ENCODE measurements around the gene PNPLA7.
A peak's percentile ranks its signal among the peaks of the same experiment; 100 is the strongest.

DNA sequence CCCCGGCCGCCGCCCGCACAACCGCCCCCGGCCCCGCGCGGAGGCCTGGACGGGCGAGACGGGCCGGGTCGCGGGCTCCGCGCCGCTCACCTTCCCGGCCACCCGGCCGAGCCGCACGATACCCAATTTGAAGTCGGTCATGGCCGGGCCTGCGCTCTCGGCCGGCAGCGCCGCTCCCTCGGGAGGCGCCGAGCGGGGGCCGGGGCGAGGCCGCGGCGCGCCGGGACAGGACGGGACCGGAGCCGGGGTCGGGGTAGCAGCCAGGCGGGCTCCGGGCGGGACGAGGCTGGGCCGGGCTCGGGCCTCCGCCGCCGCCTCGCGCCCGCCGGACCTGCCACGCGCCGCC is 39.9 kb upstream of the PNPLA7 start:
- peak in 1 of 4 experiments; percentile 8 for TF ChIP-seq CTCF (IDR thresholded peaks at IDR 0.05)
- no peak for TF ChIP-seq POLR2A (IDR thresholded peaks at IDR 0.05)
